Endothelial cell of umbilical vein (primary cell): ENCODE results near the gene EIF4A3.

ENCODE experiments used
- JUN ChIP-seq: IDR thresholded peaks from 2 replicates; pipeline ENCODE4 v1.6.1; 2011; ENCODE audit warnings: borderline replicate concordance, low read depth; ENCODE audit not compliant: insufficient read length, insufficient read depth
- POLR2A ChIP-seq: IDR thresholded peaks from 2 replicates; pipeline ENCODE4 v1.6.1; 2012; ENCODE audit warnings: low read depth, mild to moderate bottlenecking, control low read depth, low read length
- POLR2AphosphoS5 ChIP-seq: IDR thresholded peaks from 2 replicates; pipeline ENCODE4 v1.6.1; 2012; ENCODE audit warnings: low read depth, mild to moderate bottlenecking, control low read depth, low read length, moderate library complexity; ENCODE audit not compliant: insufficient read depth
- TF ChIP-seq, protein P1 (sequence below), 2 donors: IDR thresholded peaks; 1 replicate in 1 of 2; 2 replicates in 1 of 2; pipeline ENCODE4 v1.5.1; 2011; ENCODE audit warnings: low read length in 2 of 2, mild to moderate bottlenecking in 2 of 2, moderate library complexity in 2 of 2, control low read depth in 1 of 2, inconsistent platforms in 1 of 2, low read depth in 1 of 2; ENCODE audit not compliant: insufficient read depth in 1 of 2; ENCODE audit errors: extremely low read depth in 1 of 2

GRCh38 chr17:80097127-80097621 is 49.8 kb downstream of the EIF4A3 start:
- no peak for TF ChIP-seq JUN
- TF ChIP-seq, protein P1, sequence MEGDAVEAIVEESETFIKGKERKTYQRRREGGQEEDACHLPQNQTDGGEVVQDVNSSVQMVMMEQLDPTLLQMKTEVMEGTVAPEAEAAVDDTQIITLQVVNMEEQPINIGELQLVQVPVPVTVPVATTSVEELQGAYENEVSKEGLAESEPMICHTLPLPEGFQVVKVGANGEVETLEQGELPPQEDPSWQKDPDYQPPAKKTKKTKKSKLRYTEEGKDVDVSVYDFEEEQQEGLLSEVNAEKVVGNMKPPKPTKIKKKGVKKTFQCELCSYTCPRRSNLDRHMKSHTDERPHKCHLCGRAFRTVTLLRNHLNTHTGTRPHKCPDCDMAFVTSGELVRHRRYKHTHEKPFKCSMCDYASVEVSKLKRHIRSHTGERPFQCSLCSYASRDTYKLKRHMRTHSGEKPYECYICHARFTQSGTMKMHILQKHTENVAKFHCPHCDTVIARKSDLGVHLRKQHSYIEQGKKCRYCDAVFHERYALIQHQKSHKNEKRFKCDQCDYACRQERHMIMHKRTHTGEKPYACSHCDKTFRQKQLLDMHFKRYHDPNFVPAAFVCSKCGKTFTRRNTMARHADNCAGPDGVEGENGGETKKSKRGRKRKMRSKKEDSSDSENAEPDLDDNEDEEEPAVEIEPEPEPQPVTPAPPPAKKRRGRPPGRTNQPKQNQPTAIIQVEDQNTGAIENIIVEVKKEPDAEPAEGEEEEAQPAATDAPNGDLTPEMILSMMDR (IDR thresholded peaks at IDR 0.05; ENCODE audit: extremely low read depth in 1 of 2, insufficient read depth in 1 of 2, low read depth in 1 of 2, low read length in 2 of 2), result no peak
- TF ChIP-seq POLR2A, result no peak
- TF ChIP-seq POLR2AphosphoS5, result no peak
